Stimulated activated CD4-positive, alpha-beta T cell treated with anti-CD3 and anti-CD28 coated beads, Interleukin-15, amount 100 ng/mL, for 24 hours (primary cell): Measurements from ENCODE around the gene PCSK9.
"Not testable (repeated sequence)": the region's sequence is repeated elsewhere in the genome, so short reads cannot be mapped to it uniquely, and the experiment has no call there.

Source experiments
- DNase-seq: peaks from one replicate; pipeline ENCODE4 v3.0.0-alpha.2; 2020

Gene PCSK9

DNA sequence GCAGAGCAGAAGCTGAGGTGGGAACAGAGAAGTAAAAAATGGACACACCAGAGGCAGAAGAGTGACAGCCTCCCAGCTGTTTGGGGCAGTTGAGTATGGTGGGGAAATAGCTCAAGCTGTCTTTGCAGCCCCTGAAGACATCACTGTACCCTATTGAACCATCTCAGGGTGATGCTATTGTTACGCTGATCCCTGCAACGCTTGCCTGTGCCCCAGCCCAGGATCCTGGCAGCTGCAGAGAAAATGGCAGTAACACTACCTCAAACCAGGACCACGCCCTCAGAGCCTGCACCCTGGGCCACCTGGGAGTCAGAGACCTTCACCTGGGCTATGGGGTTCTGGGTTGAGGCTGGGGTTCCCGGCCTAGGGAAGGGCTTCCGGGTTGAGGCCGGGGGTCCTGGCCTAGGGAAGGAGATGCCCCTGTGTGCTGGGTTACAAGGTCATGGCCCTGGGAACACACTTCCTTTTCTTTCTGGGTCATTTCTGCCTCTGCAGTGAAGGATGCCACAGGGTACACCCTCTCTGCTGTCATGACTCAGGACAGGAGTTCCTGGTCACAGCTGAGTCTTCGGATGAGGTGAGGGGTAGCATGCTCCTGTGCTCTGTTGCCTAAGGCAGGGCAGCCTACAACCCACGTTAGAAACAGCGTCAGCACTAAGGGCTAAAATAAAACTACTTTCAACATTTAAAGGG is 29.0 kb upstream of the PCSK9 start:
- no peak for DNase-seq

DNA sequence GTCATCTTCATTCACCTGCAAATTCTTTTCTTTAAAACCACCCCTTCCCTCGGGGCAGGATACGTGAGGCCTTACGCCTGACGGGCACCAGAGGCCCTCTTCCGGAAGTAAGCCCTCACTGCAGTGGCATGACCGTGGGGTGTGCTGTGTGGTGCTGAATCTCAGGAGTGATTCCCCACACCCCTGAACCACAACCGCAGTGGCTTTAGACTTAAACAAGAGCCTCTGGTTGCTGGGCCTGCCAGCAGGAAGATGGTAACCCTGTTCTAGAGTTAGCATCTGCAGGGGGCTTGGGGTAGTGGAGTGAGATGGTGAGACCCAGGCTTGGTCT is 28.5 kb upstream of the PCSK9 start:
- no peak for DNase-seq

DNA sequence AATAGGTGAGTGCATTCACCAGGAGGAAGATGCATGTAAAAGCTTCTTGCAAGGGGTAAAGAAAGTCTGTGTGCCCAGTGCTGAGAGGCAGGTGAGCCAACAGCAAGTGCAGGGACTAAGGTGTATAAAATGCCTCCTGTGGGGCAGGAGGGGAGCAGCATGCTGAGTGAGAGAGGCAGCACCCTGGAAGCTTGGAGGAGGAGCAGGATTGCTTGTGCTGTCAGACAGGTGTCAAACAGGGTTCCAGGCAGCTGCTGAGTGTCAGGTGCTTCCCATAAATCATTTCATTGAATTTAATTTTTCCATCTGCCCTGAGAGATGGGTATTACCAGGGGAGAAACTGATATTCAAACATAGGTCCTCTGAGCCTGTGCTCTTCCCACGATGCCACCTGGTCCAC is 26.7 kb upstream of the PCSK9 start:
- no peak for DNase-seq

DNA sequence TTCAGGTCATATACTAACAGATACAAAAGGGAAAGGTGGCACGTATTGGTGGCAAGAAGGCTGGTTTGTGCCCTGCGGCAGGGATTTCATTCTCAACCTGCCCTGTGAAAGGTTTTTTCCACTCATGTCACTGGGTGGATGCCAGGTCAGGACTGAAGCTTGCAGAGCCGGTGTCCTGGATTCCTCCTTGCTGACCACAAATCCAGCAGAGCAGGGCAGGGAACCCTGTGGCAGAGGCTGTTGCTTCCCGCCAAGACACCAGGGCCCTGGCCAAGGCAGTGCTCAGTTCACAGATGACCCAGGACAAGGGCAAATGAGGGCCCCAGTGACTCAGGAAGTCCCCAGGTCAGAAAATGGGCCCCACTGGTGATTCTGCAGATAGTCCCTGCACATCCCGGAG is 24.2 kb upstream of the PCSK9 start:
- DNase-seq, result no peak

DNA sequence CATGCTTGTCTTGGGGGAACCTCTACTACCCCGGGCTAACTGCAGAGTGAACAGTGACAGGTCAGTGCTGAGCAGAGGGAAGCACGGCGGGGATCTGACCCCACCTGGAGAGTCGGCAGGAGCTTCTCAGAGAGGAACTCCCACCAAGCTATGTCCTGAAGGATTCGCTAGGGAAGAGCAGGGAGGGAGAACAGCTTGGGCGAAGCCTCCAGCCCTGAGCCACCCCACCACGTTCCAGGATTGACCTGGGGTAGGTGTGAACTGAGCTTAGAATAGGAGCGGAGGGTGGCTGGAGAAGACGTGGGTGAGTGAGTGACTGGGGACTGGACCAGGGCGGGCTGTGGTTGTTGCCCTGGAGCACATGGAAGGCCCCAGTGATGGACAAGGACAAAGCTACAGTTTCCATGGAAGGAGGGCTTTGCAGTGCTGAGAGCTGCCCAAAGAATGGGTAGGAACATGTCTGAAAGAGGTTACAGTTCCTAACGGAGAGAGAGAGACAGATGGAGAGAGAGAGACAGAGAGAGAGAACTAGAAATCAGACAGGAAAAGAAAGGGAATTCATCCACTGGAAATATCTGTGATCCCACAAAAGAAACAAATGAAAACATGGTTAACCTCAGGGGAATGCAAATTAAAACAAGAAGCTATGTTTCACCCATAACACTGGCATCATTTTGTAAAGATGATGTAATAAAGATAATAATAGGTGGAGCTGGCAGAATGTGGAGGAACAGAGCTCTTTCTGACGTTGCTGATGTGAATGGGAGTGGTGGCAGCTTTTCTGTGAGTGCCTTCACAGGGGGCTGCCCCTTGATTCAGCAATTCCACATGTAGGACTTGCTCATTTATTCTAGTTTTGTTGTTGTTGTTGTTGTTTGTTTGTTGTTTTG is 23.4 kb upstream of the PCSK9 start:
- no peak for DNase-seq

DNA sequence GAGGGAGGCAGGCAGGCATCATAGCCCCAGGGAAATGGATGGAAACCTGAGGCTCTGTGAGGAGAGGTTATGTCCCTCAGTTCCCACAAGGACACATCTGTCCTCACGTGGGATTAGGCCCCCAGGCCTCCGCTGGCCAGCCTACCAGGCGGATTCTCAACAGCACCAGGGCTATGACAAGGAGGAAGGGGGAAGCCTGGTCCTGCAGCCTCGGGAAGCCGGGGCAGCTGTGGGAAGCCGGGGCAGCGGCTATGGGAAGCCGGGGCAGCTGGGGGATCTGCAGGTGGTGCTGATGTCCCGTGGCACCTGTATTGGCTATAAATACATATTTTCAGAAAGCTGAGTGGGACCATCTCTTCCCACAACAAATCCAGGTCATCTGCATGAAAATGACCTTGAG is 21.0 kb upstream of the PCSK9 start:
- DNase-seq, result no peak

DNA sequence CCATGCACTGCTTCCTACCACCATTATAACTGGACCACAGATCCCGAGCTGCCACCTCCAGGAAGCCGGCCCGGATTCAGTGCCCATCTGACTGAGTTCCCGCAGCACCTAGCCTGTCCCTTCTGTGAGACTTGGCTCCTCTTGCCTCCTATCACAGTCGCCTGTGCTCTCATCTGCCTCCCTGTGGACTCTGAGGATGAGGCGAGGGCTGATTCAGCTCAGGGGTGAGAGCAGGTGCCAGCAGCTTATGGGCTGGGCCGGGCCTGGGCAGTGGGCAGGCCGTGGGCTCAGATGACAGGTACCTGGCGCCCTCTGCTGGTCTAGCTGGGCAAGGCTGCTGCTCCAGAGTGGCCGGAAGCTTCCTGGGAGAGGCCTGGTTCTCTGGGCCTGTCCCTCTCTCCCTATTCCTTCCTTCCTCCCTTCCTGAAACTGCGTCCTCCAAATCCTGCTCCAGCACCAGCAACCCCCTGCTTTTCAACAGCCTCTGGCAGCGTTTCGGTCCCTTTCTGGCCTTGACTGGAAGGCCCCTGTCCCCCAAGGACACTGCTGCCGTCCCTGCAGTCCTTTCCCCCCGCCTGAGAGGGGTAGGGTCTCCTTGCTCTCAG is 17.3 kb upstream of the PCSK9 start:
- DNase-seq, result peak; percentile 81

DNA sequence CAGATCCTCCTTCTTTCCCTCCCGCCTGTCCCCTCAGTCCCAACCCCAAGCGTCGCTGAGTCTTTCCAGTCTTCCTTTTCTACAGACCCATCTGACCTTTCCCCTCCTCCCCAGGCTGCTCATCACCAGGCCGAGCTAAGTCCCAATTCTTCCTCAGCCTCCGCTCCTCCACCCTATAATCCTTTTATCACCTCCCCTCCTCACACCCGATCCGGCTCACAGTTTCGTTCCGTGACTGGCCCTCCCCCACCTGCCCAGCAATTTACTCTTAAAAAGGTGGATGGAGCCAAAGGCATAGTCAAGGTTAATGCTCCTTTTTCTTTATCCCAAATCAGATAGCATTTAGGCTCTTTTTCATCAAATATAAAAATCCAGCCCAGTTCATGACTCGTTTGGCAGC is 15.2 kb upstream of the PCSK9 start:
- not testable (repeated sequence) for DNase-seq

DNA sequence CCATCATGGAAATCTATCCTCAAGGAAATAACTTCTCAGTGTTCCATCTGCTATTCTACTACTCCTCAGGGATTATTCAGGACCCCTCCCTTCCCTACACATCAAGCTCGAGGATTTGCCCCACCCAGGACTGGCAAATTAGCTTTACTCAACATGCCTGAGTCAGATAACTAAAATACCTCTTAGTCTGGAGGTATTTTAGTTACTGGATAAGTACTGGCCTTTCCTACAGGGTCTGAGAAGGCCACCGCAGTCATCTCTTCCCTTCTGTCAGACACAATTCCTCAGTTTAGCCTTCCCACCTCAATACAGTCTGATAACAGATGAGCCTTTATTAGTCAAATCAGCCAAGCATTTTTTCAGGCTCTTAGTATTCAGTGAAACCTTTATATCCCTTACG is 12.7 kb upstream of the PCSK9 start:
- DNase-seq, result not testable (repeated sequence)

DNA sequence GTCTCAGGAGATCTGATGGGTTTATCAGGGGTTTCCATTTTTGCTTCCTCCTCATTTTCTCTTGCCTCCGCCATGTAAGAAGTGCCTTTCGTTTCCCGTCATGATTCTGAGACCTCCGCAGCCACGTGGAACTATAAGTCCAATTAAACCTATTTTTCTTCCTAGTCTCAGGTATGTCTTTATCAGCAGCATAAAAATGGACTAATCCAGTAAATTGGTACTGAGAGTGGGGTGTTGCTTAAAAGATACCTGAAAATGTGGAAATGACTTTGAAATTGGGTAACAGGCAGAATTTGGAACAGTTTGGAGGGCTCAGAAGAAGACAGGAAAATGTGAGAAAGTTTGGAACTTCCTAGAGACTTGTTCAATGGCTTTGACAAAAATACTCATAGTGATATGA is 8.2 kb upstream of the PCSK9 start:
- not testable (repeated sequence) for DNase-seq

DNA sequence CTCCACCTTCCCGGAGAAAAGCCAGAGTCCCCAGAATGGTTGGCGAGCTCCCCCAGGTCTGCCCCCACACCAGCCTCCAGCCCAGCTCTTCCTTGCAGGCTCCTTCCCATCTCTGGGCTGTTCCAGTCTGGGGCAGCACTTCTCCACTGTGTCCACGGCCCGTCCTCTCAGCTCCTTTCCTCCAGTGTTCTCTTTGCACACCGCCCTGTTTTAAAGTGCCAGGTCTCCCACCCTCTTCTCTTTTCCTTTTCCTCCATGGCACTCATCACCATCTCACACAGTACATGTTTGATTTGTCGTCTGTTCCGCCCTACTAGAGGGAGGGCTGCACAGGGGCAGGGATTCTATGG is 6.1 kb upstream of the PCSK9 start:
- DNase-seq, result no peak

DNA sequence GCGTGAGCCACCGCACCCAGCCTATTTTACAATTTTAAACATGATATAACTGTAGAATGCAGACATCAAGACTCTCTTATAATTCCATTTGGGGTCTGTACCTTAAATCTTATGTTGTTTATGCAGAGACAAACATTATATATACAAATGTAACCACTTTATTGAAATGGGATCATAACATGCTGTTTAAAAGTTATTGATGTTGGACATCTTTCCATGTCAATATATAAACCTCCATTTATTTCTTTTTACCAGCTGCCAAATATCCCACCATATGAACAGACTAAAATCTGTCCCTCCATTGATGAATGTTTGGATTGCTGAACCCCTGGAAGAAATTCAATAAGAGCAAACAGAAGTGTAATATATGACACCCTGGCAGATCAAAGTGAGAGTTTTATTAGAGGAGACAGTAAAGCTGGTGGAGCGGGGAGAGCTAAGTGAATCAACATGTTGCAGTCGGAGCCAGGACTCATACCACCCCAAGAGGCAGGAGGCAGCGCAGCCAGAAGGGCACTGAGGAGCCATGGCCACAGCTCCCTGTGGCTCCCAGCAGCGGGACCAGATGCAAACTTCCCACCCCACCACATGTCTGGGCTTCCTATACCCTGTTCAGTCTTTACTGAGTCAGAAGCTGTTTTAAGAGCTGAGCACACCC is 4.7 kb upstream of the PCSK9 start:
- no peak for DNase-seq

DNA sequence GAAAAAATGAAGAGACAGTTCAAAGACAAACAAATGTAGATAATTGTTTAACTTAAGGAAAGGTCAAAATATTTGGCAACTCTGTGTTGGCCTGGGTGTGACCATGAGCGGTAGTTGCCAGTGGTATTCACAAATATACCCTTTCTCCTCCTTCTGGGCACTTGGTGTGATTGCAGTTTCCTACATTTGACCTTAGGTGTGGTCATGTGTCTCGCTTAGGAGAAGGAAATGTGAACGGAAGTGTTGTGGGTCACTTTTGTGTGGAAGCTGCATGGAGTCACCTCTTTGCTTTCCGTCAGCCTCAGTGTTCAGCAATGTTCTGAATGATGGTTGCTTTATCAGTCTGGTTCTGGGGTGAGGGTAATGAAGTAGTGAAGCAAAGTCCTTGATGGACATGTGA is 3.4 kb upstream of the PCSK9 start:
- DNase-seq, result no peak

DNA sequence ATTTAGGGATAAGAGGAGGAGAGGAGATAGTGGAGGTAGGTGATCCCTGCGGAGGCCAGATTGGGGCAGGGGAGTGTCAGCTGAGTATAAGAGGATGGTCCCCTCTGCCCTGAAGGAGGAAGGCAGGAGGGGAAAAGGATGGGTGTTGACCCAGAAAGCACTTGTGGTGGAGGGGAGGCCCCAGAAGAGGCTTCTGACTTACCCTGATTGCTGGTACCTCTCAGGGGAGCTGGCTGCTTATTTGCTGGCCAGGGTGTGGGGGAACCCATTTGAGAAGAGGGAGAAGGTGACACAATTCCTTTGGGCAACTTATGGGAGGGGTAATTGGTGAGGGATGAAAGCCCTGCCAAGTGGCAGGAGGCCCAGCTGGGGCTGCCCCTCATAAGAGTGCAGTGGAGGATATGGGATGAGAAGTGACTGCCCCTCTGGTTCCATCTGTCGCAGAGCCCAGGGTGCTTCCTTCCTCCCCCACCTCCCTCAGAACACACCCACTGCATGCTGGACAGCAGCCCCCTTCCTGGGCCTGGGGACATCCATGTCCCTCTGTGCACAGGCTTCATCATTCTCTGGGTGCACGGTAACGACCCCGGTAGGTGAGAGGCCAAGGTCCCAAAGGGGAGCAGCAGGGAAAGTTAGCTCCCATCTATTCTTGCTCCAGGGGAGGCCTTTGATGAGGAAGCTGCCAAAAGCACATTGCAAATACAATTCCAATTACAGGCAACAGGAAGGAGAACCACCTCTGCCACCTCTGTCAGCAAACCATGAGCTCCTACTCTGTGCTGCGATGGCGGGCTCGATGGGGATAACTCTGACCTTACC is 1.4 kb upstream of the PCSK9 start:
- no peak for DNase-seq

DNA sequence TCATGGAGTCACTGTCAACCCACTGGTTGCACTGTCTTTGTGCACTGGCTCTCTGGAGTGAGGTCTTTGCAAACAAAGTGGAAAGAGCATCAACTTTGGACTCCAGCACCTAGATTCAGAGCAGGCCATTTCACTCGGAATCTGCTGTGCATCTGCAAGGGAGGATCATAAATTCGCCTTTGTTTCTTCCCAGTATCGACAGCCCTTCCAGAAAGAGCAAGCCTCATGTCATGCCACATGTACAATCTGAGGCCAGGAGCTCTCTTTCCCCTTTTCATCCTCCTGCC is 853 bp upstream of the PCSK9 start:
- DNase-seq, result no peak

DNA sequence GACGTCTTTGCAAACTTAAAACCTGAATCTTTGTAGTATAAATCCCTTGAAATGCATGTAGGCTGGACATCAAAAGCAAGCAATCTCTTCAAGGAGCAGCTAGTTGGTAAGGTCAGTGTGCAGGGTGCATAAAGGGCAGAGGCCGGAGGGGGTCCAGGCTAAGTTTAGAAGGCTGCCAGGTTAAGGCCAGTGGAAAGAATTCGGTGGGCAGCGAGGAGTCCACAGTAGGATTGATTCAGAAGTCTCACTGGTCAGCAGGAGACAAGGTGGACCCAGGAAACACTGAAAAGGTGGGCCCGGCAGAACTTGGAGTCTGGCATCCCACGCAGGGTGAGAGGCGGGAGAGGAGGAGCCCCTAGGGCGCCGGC is 390 bp upstream of the PCSK9 start:
- no peak for DNase-seq

DNA sequence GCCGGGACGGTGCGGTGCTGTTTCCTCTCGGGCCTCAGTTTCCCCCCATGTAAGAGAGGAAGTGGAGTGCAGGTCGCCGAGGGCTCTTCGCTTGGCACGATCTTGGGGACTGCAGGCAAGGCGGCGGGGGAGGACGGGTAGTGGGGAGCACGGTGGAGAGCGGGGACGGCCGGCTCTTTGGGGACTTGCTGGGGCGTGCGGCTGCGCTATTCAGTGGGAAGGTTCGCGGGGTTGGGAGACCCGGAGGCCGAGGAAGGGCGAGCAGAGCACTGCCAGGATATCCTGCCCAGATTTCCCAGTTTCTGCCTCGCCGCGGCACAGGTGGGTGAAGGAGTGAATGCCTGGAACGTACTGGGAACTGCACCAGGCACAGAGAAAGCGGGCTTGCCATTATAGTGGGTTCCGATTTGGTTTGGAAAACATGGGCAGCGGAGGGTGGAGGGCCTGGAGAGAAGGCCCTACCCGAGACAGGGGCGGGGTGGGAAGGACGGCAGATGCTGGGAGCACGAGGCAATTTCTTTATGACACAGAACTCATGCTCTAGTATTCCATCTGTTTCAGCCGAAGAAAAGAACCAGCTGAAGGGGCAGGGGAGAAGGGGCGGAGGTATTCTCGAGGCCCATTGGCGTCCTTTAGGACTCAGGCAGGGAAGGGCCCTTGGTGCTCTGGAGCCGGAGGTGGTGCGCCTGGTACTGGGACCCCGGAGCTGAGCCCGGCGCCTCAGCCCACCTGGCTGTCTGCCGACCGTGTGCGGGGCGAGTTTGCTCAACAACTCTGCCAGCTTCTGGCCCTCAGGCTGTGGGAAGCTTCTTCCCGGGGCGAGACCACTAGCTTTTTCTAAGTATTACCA is 960 bp downstream of the PCSK9 start:
- DNase-seq, result no peak

DNA sequence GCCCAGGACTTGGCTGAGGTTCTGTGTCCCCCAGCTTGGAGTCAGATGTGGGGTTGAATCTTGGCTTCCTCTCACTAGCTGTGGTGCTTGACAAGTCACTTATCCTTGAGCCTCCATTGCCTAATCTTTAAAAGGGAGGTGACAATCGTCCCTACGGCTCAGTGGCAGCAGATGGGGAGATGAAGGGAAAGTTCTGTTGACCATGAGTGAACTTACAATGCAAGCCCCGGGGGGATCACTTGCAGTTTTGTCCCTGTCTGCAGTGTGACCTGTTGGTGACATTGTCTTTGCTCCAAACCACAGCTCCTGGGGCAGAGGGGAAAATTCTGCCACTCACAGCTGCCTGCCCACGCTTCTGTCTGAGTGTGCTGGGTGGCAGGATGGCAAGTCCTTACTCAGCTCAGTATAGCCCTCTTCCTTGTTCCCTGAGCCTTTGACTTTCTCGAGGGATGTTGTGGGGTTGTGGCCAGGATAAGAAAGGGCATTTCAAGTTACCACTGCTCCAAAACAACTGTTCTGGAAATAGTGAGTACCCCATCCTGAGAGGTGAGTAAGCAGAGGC is 1.7 kb downstream of the PCSK9 start:
- DNase-seq, result no peak

DNA sequence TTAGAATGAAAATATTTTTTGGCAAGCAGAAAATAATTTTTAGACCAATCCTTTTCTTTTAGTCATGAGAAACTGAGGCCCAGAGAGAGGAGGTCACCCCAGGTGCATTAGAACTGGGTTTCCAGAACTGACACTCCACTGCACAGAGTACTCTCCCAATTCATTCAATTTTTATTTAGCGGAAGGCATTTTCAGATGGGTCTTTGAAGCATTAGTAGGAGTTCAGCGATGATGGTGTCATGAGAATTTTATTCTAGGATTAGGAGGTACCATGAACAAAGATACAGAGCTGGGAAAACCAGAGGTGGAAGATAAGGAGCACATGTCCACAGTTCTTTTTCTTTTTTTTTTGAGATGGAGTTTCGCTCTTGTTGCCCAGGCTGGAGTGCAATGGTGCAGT is 2.3 kb downstream of the PCSK9 start:
- no peak for DNase-seq

DNA sequence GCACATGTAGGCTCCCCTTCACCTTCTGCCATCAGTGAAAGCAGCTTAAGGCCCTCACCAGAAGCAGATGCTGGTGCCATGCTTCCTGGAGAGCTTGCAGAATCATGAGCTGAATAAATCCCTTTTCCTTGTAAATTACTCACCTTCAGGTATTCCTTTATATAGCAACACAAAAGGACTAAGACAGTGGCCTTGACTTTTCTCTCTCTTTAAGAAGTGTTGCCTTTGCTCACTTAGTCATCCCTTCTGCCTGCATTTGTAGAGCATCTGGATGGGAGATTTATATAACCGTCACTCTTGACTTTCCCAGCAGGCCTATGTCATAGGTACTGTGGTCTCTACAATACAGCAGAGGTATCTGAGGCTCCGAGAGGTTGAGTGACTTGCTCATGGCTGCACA is 3.7 kb downstream of the PCSK9 start:
- DNase-seq, result no peak

DNA sequence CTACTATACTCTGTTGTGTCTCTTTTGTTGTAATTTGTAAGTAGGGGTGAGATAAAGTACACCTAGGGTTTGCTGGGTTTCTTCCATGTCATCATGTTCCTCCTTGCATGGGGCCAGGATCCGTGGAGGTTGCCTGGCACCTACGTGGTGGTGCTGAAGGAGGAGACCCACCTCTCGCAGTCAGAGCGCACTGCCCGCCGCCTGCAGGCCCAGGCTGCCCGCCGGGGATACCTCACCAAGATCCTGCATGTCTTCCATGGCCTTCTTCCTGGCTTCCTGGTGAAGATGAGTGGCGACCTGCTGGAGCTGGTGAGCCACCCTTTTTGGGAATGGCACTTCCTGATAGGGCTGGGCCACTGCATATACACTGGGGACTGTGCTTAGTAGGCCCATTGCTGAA is 4.4 kb downstream of the PCSK9 start:
- no peak for DNase-seq
